Upper lobe of right lung (tissue), 1 donor: Measurements from ENCODE around the gene RPRD1B. TPM values are rescaled to one million over a fixed set of nuclear protein-coding genes. Genes with fewer than 3 reads are reported as not detected.

Source experiments
- ATAC-seq: fragments of 200-7000 bp; cut with Tn5 transposase; one replicate; pipeline ENCODE4 v1.9.1; 2020; ENCODE audit warnings: mild to moderate bottlenecking, moderate library complexity
- DNase-seq: peaks from one replicate; pipeline ENCODE4 v3.0.0-alpha.2; 2020
- H3K27ac ChIP-seq: fragments of 200-600 bp; one replicate; pipeline ENCODE4 v1.8.0; 2022
- H3K27me3 ChIP-seq: fragments of 200-600 bp; one replicate; pipeline ENCODE4 v1.8.0; 2022; ENCODE audit warnings: mild to moderate bottlenecking
- H3K36me3 ChIP-seq: fragments of 200-600 bp; one replicate; pipeline ENCODE4 v1.8.0; 2022
- H3K4me1 ChIP-seq: fragments of 200-600 bp; one replicate; pipeline ENCODE4 v1.8.0; 2022
- H3K4me3 ChIP-seq: fragments of 200-600 bp; one replicate; pipeline ENCODE4 v1.8.0; 2022; ENCODE audit warnings: mild to moderate bottlenecking
- H3K9me3 ChIP-seq: fragments of 200-600 bp; one replicate; pipeline ENCODE4 v1.8.0; 2022
- intact Hi-C: fragments of 100-400 bp; cut with DNase I; formaldehyde crosslinking; loops from one replicate; pipeline ENCODE4 v1.11.0; 2022
- total RNA-seq: library from RNA; stranded (reverse); fragmentation: NEBNext Ultra II Directional; extraction: Animal tissue kit (Norgen Biotek cat#: 25700); gene quantifications from one replicate; pipeline ENCODE4 v1.2.1, GENCODE V29; 2021
- TF ChIP-seq, protein P1 (sequence below): fragments of 200-600 bp; IDR thresholded peaks from one replicate; pipeline ENCODE4 v1.8.0; 2022; ENCODE audit warnings: antibody characterized with exemption
- donor health status: DM: no; HTN: yes; CAD: no; lungs with severe emphysema.

The RPRD1B gene
- total RNA-seq, 1 donor from 2014 or later = 33.1 TPM

DNA sequence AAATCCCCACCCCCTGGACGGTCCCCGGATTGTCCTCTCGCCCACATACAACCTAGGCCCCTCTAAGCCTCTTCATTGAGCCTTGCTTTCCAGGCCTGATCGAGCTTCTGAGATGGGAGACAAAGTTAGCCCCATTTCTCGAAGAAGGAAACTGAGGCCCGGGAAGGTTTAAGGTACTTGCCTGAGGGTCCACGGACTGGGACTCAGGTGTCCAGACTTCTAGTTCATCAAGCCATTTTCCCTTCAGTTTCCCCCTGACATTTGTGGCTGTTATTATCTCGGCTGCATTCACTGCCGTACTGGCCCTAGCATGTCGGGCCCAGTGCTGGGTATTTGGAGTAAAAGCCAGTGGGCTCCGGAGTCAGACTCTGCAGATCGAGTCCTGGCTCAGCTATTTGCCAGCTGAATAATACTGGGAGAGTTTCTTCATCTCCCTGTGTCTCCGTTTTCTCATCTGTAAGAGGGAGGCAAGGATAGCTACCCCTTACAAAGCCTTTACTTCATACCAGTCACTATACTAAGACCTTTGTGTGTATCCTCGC lies 633 bp downstream of the RPRD1B start:
- Histone ChIP-seq H3K27me3 (no peaks in the 10 kb centered on the region), H3K27ac (peak overlapping the region; percentile 97), H3K4me3 (peak overlapping the region; percentile 83), H3K9me3 (no peaks in the 10 kb centered on the region), H3K36me3 (peaks cover 23% of the 10 kb centered on the region), H3K4me1 (peaks cover 46% of the 10 kb centered on the region)
- intact Hi-C loops = no loop called here
- TF ChIP-seq, protein P1, sequence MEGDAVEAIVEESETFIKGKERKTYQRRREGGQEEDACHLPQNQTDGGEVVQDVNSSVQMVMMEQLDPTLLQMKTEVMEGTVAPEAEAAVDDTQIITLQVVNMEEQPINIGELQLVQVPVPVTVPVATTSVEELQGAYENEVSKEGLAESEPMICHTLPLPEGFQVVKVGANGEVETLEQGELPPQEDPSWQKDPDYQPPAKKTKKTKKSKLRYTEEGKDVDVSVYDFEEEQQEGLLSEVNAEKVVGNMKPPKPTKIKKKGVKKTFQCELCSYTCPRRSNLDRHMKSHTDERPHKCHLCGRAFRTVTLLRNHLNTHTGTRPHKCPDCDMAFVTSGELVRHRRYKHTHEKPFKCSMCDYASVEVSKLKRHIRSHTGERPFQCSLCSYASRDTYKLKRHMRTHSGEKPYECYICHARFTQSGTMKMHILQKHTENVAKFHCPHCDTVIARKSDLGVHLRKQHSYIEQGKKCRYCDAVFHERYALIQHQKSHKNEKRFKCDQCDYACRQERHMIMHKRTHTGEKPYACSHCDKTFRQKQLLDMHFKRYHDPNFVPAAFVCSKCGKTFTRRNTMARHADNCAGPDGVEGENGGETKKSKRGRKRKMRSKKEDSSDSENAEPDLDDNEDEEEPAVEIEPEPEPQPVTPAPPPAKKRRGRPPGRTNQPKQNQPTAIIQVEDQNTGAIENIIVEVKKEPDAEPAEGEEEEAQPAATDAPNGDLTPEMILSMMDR = no peak
- DNase-seq (no peak), ATAC-seq (peak; percentile 17)

DNA sequence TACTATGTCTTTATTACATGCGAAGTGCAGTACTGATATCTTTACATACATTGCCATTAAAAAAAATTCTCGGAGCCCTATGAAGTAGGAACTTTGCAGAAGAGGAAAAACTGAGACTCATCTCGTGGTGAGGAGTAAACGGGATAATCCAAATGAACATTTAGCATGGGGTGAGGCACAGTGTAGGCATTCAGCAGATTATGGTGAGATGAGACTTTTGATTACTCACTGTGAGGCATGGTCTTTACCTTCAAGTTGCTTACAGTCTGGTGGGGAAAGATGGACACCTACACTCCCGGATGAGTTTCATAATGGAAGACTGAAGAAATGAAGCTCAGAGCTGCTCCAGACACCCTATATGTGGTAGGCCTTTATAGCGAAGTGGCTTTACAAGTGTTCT lies 1.4 kb downstream of the RPRD1B start:
- peaks cover 46% of the 10 kb centered on the region for H3K4me1 ChIP-seq
- TF ChIP-seq, protein P1 = no peak

DNA sequence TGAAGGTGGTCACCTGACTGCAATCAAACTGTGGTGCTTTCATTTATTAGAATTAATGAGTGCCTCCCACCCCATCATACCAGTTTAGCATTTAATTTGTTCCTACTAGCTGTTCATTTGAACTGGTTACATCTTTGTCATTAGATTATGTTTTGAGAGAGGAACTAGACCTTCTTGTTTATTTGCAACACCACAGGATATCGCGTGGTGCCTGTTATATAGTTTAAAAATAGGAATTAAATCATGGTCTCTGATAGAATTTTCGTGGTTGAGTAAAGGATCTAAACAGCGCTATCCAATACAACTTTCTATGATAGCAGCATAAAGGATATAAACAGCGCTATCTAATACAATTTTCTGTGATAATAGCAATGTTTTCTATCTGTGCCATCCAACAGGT lies 2.8 kb downstream of the RPRD1B start:
- Histone ChIP-seq H3K27ac (no peak overlapping the region), H3K4me3 (no peak overlapping the region), H3K9me3 (no peaks in the 10 kb centered on the region), H3K4me1 (peaks cover 46% of the 10 kb centered on the region), H3K36me3 (peaks cover 41% of the 10 kb centered on the region), H3K27me3 (no peaks in the 10 kb centered on the region)
- DNase-seq = no peak
- TF ChIP-seq, protein P1 = no peak
- intact Hi-C loops = no loop called here
- ATAC-seq = no peak

More for the DNA sequence above, 1.4 kb downstream of the RPRD1B start:
- Histone ChIP-seq H3K36me3 (peaks cover 27% of the 10 kb centered on the region), H3K27ac (peak overlapping the region; percentile 97), H3K9me3 (no peaks in the 10 kb centered on the region), H3K27me3 (no peaks in the 10 kb centered on the region), H3K4me3 (peak overlapping the region; percentile 83)
- intact Hi-C loops = no loop called here
- ATAC-seq = no peak
- no peak for DNase-seq

DNA sequence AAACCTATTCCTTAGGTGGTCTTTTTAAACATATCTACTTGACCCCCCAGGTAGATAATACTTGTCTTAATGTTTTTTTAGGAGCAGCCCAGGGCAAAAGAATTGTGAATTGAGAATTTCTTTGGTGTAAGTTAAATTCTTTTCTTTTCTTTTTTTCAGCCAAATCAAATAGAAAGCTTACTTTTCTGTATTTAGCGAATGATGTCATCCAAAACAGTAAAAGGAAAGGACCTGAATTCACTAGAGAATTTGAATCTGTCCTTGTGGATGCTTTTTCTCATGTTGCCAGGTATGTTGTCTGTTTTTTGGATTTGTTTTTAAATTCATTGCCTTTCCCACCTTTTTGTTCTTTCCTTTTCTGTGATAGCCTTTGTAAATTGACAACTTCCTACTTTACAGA lies 6.7 kb downstream of the RPRD1B start:
- DNase-seq = no peak
- no peak overlapping the region for H3K27ac ChIP-seq
- H3K36me3 ChIP-seq = peaks cover 72% of the 10 kb centered on the region
- peaks cover 26% of the 10 kb centered on the region for H3K4me1 ChIP-seq
- no peak for ATAC-seq
- intact Hi-C loops = no loop called here
- no peaks in the 10 kb centered on the region for H3K9me3 ChIP-seq
- TF ChIP-seq, protein P1 = no peak
- H3K4me3 ChIP-seq = no peak overlapping the region
- no peaks in the 10 kb centered on the region for H3K27me3 ChIP-seq

DNA sequence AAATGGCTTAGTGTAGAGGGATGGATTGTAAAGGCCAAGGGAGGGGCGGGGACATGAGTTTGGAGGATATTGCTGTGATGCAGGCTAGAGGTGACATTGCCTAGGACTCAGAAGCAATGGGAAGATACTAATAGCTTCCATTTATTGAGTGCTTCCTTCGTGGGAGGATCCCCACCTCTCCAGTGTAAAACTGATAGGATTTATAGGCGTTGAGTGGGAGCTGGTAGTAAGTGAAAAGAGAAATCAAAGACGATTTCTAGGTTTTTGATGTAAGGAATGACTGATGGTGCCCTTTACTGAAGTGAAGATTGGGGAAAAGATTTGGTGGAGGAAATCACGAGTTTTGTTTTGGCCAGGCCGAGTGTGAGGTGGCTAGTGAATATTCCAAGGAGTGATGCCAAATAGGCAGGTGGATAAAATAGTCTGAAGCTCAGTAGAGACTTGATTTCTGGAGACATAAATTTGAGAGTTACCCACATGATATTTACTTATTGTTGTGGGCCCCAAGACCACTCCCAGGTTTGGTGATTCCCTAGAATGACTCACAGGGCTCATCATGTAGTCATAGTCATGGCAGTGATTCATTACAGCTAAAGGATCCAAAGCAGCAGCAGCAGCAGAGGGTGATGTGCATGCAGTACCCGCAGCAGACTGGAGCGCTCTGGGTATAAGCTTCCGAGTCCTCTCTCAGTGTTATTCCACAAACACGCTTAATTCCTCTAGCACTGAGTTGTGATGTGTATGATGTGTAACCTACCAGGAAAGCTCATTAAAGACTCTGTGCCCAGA lies 10.2 kb downstream of the RPRD1B start:
- TF ChIP-seq, protein P1 = no peak
- no peak for DNase-seq
- no peaks in the 10 kb centered on the region for H3K9me3 ChIP-seq
- H3K4me3 ChIP-seq = no peak overlapping the region
- H3K36me3 ChIP-seq = peaks cover 64% of the 10 kb centered on the region
- intact Hi-C loops = no loop called here
- no peak overlapping the region for H3K27ac ChIP-seq
- no peaks in the 10 kb centered on the region for H3K4me1 ChIP-seq
- H3K27me3 ChIP-seq = no peaks in the 10 kb centered on the region
- no peak for ATAC-seq
